Prostate gland (tissue), 2 donors: ENCODE results near the gene SSRP1.

Experiments
- POLR2A ChIP-seq: fragments of 450-650 bp; IDR thresholded peaks from one replicate; pipeline ENCODE4 v1.6.1; 2016; ENCODE audit warnings: antibody characterized with exemption, mild to moderate bottlenecking
- POLR2AphosphoS5 ChIP-seq: sonication (generic); formaldehyde crosslinking; IDR thresholded peaks from one replicate; pipeline ENCODE4 v1.6.1; 2017; ENCODE audit warnings: antibody characterized with exemption
- TF ChIP-seq, protein P1 (sequence below), 4 experiments: fragments of 200-600 bp in 2 of 4; fragments of 450-650 bp in 2 of 4; sonication (generic) in 2 of 4; IDR thresholded peaks; 1 replicate in 3 of 4; 2 replicates in 1 of 4; pipeline ENCODE4 v1.5.1; 2016 to 2019; ENCODE audit warnings: antibody characterized with exemption in 4 of 4, mild to moderate bottlenecking in 2 of 4, moderate library complexity in 2 of 4

GRCh38 chr11:57310630-57311086 lies 25.0 kb downstream of the SSRP1 start:
- TF ChIP-seq, protein P1, sequence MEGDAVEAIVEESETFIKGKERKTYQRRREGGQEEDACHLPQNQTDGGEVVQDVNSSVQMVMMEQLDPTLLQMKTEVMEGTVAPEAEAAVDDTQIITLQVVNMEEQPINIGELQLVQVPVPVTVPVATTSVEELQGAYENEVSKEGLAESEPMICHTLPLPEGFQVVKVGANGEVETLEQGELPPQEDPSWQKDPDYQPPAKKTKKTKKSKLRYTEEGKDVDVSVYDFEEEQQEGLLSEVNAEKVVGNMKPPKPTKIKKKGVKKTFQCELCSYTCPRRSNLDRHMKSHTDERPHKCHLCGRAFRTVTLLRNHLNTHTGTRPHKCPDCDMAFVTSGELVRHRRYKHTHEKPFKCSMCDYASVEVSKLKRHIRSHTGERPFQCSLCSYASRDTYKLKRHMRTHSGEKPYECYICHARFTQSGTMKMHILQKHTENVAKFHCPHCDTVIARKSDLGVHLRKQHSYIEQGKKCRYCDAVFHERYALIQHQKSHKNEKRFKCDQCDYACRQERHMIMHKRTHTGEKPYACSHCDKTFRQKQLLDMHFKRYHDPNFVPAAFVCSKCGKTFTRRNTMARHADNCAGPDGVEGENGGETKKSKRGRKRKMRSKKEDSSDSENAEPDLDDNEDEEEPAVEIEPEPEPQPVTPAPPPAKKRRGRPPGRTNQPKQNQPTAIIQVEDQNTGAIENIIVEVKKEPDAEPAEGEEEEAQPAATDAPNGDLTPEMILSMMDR (IDR thresholded peaks at IDR 0.05) = no peak
- TF ChIP-seq POLR2A (no peak), POLR2AphosphoS5 (no peak)
